ENCODE data around the gene MMP11.

MMP11 gene

DNA sequence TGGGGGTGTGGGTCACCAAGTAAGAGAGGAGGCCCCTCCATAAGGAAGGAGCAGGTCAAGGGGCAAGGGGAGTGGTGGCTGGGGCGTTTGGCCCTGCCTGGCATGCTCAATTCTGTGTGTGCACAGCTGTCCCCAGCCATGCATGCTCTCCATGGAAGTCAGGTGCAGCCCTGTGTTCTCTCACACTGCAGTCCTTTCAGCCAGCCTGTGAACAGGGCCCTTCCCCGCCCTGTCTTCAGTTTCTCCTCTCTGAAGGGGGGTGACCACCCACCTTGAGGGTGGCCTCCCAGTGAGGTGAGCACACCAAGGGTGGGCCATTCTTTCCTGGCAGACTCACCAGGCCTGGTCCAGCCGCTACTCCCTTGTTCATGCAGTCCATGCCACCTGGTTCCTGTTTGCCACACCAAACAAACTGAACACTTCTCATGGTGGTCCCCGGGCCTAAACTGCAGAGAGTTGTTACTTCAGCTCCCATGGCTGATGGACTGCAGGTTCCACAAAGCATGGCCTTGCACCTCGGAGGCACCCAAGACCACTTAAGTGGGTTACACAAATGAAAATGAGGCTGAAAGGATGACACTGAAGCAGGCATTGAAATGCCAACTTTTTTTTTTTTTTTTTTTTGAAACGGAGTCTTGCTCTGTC is 3.2 kb upstream of the MMP11 start:
- ATAC-seq: no peak
- DNase-seq (ENCODE audit: low spot score in 2 of 2): no peak
- Mint-ChIP-seq H3K9me3 (no peaks in the 10 kb centered on the region), H3K4me1 (peaks cover 39% of the 10 kb centered on the region), H3K4me3 (peak overlapping the region; percentile 80), H3K36me3 (no peaks in the 10 kb centered on the region), H3K27ac (no peak overlapping the region)

DNA sequence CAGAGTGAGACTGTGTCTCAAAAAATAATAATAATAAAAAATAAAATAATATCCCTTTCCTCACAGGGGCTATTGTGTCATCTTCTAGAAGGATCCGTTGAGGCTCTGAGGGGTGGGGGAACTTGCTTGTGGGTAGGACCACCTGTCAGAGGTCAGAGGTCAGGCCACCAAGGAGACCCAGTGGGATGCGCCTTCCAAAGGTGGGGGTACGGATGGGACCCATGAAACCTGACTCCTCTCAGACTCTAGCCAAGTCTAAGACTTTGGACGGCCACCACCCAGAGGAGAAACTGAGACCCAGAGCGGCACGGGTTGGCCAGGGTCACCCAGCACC is 367 bp upstream of the MMP11 start:
- Mint-ChIP-seq H3K4me3 (peak overlapping the region; percentile 31), H3K36me3 (no peaks in the 10 kb centered on the region), H3K4me1 (peaks cover 18% of the 10 kb centered on the region), H3K9me3 (no peaks in the 10 kb centered on the region), H3K27ac (no peak overlapping the region)
- DNase-seq (ENCODE audit: low spot score in 2 of 2) (no peak), ATAC-seq (no peak)

GRCh38 chr22:23773483-23774113 is 949 bp downstream of the MMP11 start:
- H3K27ac Mint-ChIP-seq: no peak overlapping the region
- H3K9me3 Mint-ChIP-seq: no peaks in the 10 kb centered on the region
- H3K4me3 Mint-ChIP-seq: peak overlapping the region; percentile 31
- peaks cover 18% of the 10 kb centered on the region for H3K4me1 Mint-ChIP-seq
- no peak for ATAC-seq
- no peak for DNase-seq (ENCODE audit: low spot score in 2 of 2)
- no peaks in the 10 kb centered on the region for H3K36me3 Mint-ChIP-seq

DNA sequence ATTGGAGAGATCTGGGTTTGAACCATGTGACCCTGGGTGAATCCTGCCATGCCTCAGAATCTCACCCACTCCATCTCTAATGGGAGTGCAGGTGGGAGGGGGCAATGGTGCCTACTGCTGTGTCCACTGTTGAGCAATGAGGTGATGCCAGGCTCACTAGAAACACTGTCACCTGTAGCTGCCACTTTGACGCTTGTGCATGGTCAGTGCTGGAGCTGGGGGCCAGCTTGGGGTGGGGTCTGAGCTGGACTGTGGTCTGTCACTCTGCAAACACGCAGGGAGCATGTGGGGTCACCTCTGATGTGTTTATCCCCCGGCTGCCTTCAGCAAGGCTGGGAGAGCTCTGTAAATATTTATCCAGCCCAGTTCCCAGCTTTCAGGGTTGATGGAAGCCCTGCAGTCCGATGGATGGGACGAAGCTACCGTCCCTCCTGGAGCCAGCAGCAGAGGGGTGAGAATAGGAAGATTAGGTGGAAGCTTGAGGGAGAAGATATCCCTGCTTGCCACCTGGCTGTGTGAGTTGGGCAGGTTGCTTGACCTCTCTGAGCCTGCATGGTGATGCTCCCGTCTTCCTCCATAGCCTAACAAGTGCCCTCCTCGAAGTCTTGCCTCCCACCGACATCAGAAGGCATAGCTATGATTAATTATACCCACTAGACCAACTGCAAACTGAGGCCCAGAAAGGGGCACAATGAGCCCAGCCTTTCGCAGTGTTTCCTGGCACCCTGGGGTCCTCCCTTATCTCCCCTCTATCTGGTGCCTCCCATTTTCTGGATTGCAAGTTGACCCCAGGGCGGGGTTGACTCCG is 1.7 kb downstream of the MMP11 start:
- peaks cover 18% of the 10 kb centered on the region for H3K4me1 Mint-ChIP-seq
- no peak overlapping the region for H3K27ac Mint-ChIP-seq
- H3K4me3 Mint-ChIP-seq: no peak overlapping the region

DNA sequence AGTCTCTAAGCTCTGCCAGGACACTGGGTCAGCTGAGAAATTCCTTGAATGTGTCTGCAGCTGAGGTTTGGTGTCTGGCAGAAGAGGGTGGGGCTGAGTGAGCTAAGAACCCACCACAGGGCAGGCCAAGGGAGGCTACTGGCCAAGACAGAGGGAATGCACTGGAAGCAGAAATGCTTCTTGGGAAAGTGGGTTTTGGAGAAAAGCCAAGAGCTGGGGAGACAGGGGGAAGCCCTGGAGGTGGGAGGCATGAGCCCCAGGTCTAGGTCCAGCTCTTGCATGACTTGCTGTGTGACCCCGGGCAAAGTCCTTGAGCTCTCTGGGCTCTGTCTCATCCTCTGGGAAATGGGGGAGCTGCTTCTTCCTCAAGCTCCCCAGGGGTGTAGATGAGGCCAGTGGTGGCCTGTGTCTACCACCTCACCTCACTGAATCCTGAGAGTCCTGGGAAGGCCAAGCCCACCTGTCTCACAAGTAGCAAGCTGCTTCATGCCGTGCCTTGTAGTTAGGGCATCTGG is 2.3 kb downstream of the MMP11 start:
- H3K27ac Mint-ChIP-seq: peak overlapping the region; percentile 50
- no peak overlapping the region for H3K4me3 Mint-ChIP-seq
- ATAC-seq (no peak), DNase-seq (ENCODE audit: low spot score in 2 of 2) (no peak)
- H3K36me3 Mint-ChIP-seq: no peaks in the 10 kb centered on the region
- H3K9me3 Mint-ChIP-seq: no peaks in the 10 kb centered on the region
- H3K4me1 Mint-ChIP-seq: peaks cover 23% of the 10 kb centered on the region

More for the DNA sequence above, 1.7 kb downstream of the MMP11 start:
- Mint-ChIP-seq H3K9me3 (no peaks in the 10 kb centered on the region), H3K36me3 (no peaks in the 10 kb centered on the region)
- DNase-seq (ENCODE audit: low spot score in 2 of 2) (no peak), ATAC-seq (no peak)

- no peak overlapping the region for H3K4me3 Mint-ChIP-seq
- H3K4me1 Mint-ChIP-seq: peaks cover 21% of the 10 kb centered on the region
- no peak overlapping the region for H3K27ac Mint-ChIP-seq
- no peak for DNase-seq (ENCODE audit: low spot score in 2 of 2)
- H3K9me3 Mint-ChIP-seq: no peaks in the 10 kb centered on the region
- no peak for ATAC-seq
- H3K36me3 Mint-ChIP-seq: no peaks in the 10 kb centered on the region
Observed at GRCh38 chr22:23775779-23776375, 3.2 kb downstream of the MMP11 start.

- no peaks in the 10 kb centered on the region for H3K9me3 Mint-ChIP-seq
- H3K36me3 Mint-ChIP-seq: no peaks in the 10 kb centered on the region
- DNase-seq (ENCODE audit: low spot score in 2 of 2) (no peak), ATAC-seq (no peak)
- H3K4me1 Mint-ChIP-seq: peaks cover 10% of the 10 kb centered on the region
- H3K27ac Mint-ChIP-seq: no peak overlapping the region
- H3K4me3 Mint-ChIP-seq: no peak overlapping the region
Observed at GRCh38 chr22:23777776-23778576, 5.3 kb downstream of the MMP11 start.

DNA sequence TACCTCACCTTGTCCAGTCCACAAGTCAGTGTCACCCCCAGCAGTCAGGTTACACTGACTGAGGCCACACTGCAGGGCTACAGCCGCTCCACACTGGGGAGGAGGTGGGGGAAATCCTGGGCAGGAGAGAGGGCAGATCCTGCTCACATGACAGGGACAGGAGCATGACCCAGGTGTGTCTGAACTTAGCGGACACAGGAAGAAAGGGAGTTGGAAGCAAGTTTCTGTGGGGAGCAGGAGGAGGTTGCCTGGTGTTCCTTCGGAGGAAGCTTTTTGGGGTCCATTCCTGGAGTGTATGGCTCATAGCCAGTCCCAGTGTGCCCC is 5.9 kb downstream of the MMP11 start:
- no peaks in the 10 kb centered on the region for H3K9me3 Mint-ChIP-seq
- peaks cover 5% of the 10 kb centered on the region for H3K4me1 Mint-ChIP-seq
- no peak for DNase-seq (ENCODE audit: low spot score in 2 of 2)
- H3K36me3 Mint-ChIP-seq: no peaks in the 10 kb centered on the region
- no peak for ATAC-seq
- H3K4me3 Mint-ChIP-seq: no peak overlapping the region
- no peak overlapping the region for H3K27ac Mint-ChIP-seq

- Mint-ChIP-seq H3K27ac (peak overlapping the region; percentile 69), H3K4me3 (no peak overlapping the region), H3K9me3 (no peaks in the 10 kb centered on the region), H3K4me1 (peaks cover 5% of the 10 kb centered on the region), H3K36me3 (no peaks in the 10 kb centered on the region)
- ATAC-seq (no peak), DNase-seq (ENCODE audit: low spot score in 2 of 2) (no peak)
Observed at GRCh38 chr22:23779083-23779482, 6.4 kb downstream of the MMP11 start.

GRCh38 chr22:23779731-23780130 is 7.1 kb downstream of the MMP11 start:
- no peak for DNase-seq (ENCODE audit: low spot score in 2 of 2)
- Mint-ChIP-seq H3K27ac (peak overlapping the region; percentile 69), H3K9me3 (no peaks in the 10 kb centered on the region), H3K36me3 (no peaks in the 10 kb centered on the region), H3K4me1 (peaks cover 5% of the 10 kb centered on the region), H3K4me3 (no peak overlapping the region)
- ATAC-seq: no peak

GRCh38 chr22:23780146-23780748 is 7.6 kb downstream of the MMP11 start:
- peaks cover 5% of the 10 kb centered on the region for H3K4me1 Mint-ChIP-seq
- H3K36me3 Mint-ChIP-seq: no peaks in the 10 kb centered on the region
- DNase-seq (ENCODE audit: low spot score in 2 of 2) (no peak), ATAC-seq (no peak)
- no peak overlapping the region for H3K4me3 Mint-ChIP-seq
- H3K27ac Mint-ChIP-seq: no peak overlapping the region
- no peaks in the 10 kb centered on the region for H3K9me3 Mint-ChIP-seq

GRCh38 chr22:23781065-23781464 is 8.4 kb downstream of the MMP11 start:
- no peaks in the 10 kb centered on the region for H3K9me3 Mint-ChIP-seq
- H3K4me1 Mint-ChIP-seq: peaks cover 5% of the 10 kb centered on the region
- DNase-seq (ENCODE audit: low spot score in 2 of 2) (no peak), ATAC-seq (no peak)
- peak overlapping the region; percentile 73 for H3K27ac Mint-ChIP-seq
- no peak overlapping the region for H3K4me3 Mint-ChIP-seq
- no peaks in the 10 kb centered on the region for H3K36me3 Mint-ChIP-seq

DNA sequence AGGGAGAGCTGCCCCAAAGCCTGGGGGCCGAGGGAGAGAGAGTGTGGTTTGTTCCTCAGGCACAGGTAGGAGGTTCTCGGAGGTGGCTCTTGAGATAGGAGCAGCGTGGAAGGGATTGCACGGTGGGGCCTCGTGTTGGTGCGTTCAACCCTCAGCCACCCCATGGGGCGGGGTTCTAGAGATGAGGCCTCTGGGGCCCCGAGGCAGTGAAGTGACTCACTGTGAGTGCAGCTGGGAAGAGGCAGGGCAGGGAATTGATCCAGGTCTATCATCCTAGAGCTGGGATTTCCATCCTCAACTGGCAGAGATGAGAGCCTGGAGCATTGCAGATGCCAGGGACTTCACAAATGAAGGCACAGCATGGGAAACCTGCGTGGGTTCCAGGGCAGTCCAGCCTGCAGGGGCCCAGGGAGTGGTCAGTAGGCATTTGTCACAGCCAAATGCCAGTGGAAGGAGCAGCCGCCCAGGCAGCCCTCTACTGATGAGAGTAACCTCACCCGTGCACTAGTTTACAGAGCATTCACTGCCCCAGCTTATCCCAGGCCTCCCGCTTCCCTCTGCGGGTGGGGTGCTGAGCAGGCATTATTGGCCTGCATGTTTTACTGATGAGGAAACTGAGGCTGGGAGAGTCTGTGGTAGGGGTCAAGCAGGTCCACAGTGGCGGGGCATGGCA is 9.0 kb downstream of the MMP11 start:
- DNase-seq (ENCODE audit: low spot score in 2 of 2): no peak
- Mint-ChIP-seq H3K9me3 (no peaks in the 10 kb centered on the region), H3K4me1 (peaks cover 10% of the 10 kb centered on the region), H3K27ac (peak overlapping the region; percentile 73), H3K4me3 (no peak overlapping the region), H3K36me3 (peaks cover 3% of the 10 kb centered on the region)
- ATAC-seq: no peak

GRCh38 chr22:23782252-23782651 is 9.6 kb downstream of the MMP11 start:
- Mint-ChIP-seq H3K27ac (no peak overlapping the region), H3K9me3 (no peaks in the 10 kb centered on the region), H3K4me3 (no peak overlapping the region), H3K4me1 (peaks cover 11% of the 10 kb centered on the region), H3K36me3 (peaks cover 6% of the 10 kb centered on the region)
- no peak for DNase-seq (ENCODE audit: low spot score in 2 of 2)
- no peak for ATAC-seq

All from stimulated activated effector memory CD8-positive, alpha-beta T cell treated with anti-CD3 and anti-CD28 coated beads, Interleukin-12 subunit alpha, Interleukin-12 subunit beta, amount 100 ng/mL, for 72 hours (primary cell).